Keratinocyte (primary cell): ENCODE results near the gene RBBP6.
"Not testable (repeated sequence)": the region's sequence is repeated elsewhere in the genome, so short reads cannot be mapped to it uniquely, and the experiment has no call there.

Source experiments
- EZH2 ChIP-seq: IDR thresholded peaks from one replicate; pipeline ENCODE4 v1.6.1; 2012; ENCODE audit warnings: inconsistent platforms, mild to moderate bottlenecking, low read length, moderate library complexity
- TF ChIP-seq, protein P1 (sequence below), 3 experiments: IDR thresholded peaks in 1 of 3; conservative IDR thresholded peaks in 1 of 3; optimal IDR thresholded peaks in 1 of 3; 2 replicates in 2 of 3; 3 replicates in 1 of 3; pipeline versions ENCODE3 to v1.5.1; 2011; ENCODE audit warnings: low read length in 3 of 3, mild to moderate bottlenecking in 3 of 3, moderate library complexity in 2 of 3, control low read depth in 1 of 3, inconsistent platforms in 1 of 3; ENCODE audit not compliant: insufficient read depth in 2 of 3; ENCODE audit errors: extremely low read depth in 1 of 3

GRCh38 chr16:24575791-24576190, 36.4 kb downstream of the RBBP6 start:
- TF ChIP-seq, protein P1, sequence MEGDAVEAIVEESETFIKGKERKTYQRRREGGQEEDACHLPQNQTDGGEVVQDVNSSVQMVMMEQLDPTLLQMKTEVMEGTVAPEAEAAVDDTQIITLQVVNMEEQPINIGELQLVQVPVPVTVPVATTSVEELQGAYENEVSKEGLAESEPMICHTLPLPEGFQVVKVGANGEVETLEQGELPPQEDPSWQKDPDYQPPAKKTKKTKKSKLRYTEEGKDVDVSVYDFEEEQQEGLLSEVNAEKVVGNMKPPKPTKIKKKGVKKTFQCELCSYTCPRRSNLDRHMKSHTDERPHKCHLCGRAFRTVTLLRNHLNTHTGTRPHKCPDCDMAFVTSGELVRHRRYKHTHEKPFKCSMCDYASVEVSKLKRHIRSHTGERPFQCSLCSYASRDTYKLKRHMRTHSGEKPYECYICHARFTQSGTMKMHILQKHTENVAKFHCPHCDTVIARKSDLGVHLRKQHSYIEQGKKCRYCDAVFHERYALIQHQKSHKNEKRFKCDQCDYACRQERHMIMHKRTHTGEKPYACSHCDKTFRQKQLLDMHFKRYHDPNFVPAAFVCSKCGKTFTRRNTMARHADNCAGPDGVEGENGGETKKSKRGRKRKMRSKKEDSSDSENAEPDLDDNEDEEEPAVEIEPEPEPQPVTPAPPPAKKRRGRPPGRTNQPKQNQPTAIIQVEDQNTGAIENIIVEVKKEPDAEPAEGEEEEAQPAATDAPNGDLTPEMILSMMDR (optimal IDR thresholded peaks at IDR 0.05 in 1 of 3, IDR thresholded peaks at IDR 0.05 in 1 of 3, conservative IDR thresholded peaks at IDR 0.05 in 1 of 3; ENCODE audit: extremely low read depth in 1 of 3, insufficient read depth in 2 of 3, low read length in 3 of 3): not testable (repeated sequence)
- not testable (repeated sequence) for TF ChIP-seq EZH2
